DOHH2 (cell line): ENCODE measurements around the gene STPG2.

ENCODE experiments used
- EZH2phosphoT487 ChIP-seq: fragments of 200-600 bp; sonication (generic); IDR thresholded peaks from 2 replicates; pipeline ENCODE4 v1.6.1; 2017; ENCODE audit warnings: borderline replicate concordance, mild to moderate bottlenecking, antibody characterized with exemption, low read length, moderate library complexity, mixed read lengths
- TF ChIP-seq, protein P1 (sequence below): fragments of 200-600 bp; sonication (generic); IDR thresholded peaks from one replicate; pipeline ENCODE4 v1.5.1; 2014; ENCODE audit warnings: antibody characterized with exemption, mild to moderate bottlenecking, low read depth, low read length; ENCODE audit not compliant: poor library complexity, severe bottlenecking

DNA sequence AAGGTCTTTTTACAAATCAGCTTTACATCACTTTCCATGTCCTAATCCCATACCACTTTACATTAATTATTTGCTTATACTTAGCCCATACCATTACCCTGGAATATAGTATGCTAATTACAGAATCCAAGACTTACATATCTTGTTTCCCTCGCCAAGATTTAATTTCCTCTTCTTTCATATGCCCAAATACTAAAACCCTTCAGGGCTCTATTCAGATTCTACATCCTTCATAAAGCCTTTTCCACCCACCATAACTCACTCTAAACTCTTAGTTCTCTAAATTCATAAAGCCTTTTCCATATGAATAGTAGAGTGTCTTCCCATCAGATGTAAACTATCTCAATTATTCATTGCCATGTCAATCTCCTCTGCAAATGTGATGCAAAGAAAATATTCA is 390.7 kb downstream of the STPG2 start:
- TF ChIP-seq, protein P1, sequence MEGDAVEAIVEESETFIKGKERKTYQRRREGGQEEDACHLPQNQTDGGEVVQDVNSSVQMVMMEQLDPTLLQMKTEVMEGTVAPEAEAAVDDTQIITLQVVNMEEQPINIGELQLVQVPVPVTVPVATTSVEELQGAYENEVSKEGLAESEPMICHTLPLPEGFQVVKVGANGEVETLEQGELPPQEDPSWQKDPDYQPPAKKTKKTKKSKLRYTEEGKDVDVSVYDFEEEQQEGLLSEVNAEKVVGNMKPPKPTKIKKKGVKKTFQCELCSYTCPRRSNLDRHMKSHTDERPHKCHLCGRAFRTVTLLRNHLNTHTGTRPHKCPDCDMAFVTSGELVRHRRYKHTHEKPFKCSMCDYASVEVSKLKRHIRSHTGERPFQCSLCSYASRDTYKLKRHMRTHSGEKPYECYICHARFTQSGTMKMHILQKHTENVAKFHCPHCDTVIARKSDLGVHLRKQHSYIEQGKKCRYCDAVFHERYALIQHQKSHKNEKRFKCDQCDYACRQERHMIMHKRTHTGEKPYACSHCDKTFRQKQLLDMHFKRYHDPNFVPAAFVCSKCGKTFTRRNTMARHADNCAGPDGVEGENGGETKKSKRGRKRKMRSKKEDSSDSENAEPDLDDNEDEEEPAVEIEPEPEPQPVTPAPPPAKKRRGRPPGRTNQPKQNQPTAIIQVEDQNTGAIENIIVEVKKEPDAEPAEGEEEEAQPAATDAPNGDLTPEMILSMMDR = no peak
- TF ChIP-seq EZH2phosphoT487 = no peak
